GM12878 (cell line): ENCODE measurements around the gene RASGRP2. TPM values are rescaled to one million over a fixed set of nuclear protein-coding genes. Genes with fewer than 3 reads are reported as not detected.

ENCODE experiments used
- ATAC-seq: fragments of 200-7000 bp; cut with Tn5 transposase; 3 replicates; pipeline ENCODE4 v1.9.1; 2020; ENCODE audit warnings: mild to moderate bottlenecking, moderate library complexity
- BruUV-seq: library from RNA; stranded (reverse); fragments of 400-500 nt; replicated peaks from 2 replicates; lab custom pipeline; 2021; lab: Mats Ljungman, UMichigan
- CTCF ChIA-PET: fragments of 300-600 bp; sonication (Branson Sonifier 250); formaldehyde crosslinking; extraction: SDS; loops from one replicate; lab custom pipeline; 2021; ENCODE audit warnings: inconsistent platforms; lab: Yijun Ruan, JAX
- POLR2A ChIA-PET: fragments of 350-600 bp; formaldehyde crosslinking; extraction: SDS; loops from one replicate; lab custom pipeline; 2021; ENCODE audit warnings: inconsistent platforms; lab: Charles Lee
- RAD21 ChIA-PET: fragments of 300-600 bp; sonication (Branson Sonifier 250); formaldehyde crosslinking; loops from one replicate; lab custom pipeline; 2023; ENCODE audit warnings: antibody characterized with exemption; ENCODE audit not compliant: unreplicated experiment; lab: Charles Lee
- SMC1A ChIA-PET: fragments of 300-600 bp; sonication (Branson Sonifier 250); formaldehyde crosslinking; loops from one replicate; lab custom pipeline; 2023; ENCODE audit not compliant: unreplicated experiment, uncharacterized antibody; lab: Charles Lee
- DNase-seq: peaks from one replicate; pipeline ENCODE4 v3.0.0-alpha.2; 2011; ENCODE audit warnings: low read depth, low spot score
- FAIRE-seq: peaks from 3 replicates; lab custom pipeline; 2011; peaks lifted over from hg19 to GRCh38; lab: Jason Lieb, UNC
- H2AFZ ChIP-seq: 2 replicates; pipeline ENCODE4 v1.6.0; 2011; ENCODE audit warnings: low read depth, low read length, control low read depth; ENCODE audit not compliant: control insufficient read depth
- H3K27ac ChIP-seq: 2 replicates; pipeline ENCODE4 v1.5.1; 2011; ENCODE audit warnings: control low read depth; ENCODE audit not compliant: control insufficient read depth, insufficient read depth
- H3K27me3 ChIP-seq, 2 experiments: replicated peaks in 1 of 2; 2 replicates each; pipeline versions ENCODE4 v1.6.0 to v1.6.1; 2011; ENCODE audit warnings: low read length in 1 of 2; ENCODE audit not compliant: control insufficient read depth in 2 of 2, insufficient read depth in 2 of 2
- H3K36me3 ChIP-seq, 2 experiments: 2 replicates each; pipeline ENCODE4 v1.5.1; 2011; ENCODE audit warnings: low read length in 1 of 2; ENCODE audit not compliant: control insufficient read depth in 2 of 2, insufficient read depth in 2 of 2
- H3K4me1 ChIP-seq: 2 replicates; pipeline ENCODE4 v1.6.1; 2011; ENCODE audit warnings: mild to moderate bottlenecking, low read length, moderate library complexity, mixed read lengths; ENCODE audit not compliant: control insufficient read depth, insufficient read depth
- H3K4me2 ChIP-seq: 2 replicates; pipeline ENCODE4 v1.6.0; 2011; ENCODE audit warnings: control low read depth; ENCODE audit not compliant: control insufficient read depth, insufficient read depth
- H3K4me3 ChIP-seq: fragments of 200-600 bp; sonication (generic); 2 replicates; pipeline ENCODE4 v1.5.1; 2016
- H3K79me2 ChIP-seq: 2 replicates; pipeline ENCODE4 v1.6.0; 2011; ENCODE audit warnings: low read length; ENCODE audit not compliant: control insufficient read depth, insufficient read depth
- H3K9ac ChIP-seq: 2 replicates; pipeline ENCODE4 v1.8.0; 2011; ENCODE audit warnings: low read length, control low read depth, mixed read lengths; ENCODE audit not compliant: control insufficient read depth, insufficient read depth
- H3K9me3 ChIP-seq: replicated peaks from 3 replicates; pipeline ENCODE4 v1.5.1; 2011; ENCODE audit warnings: mild to moderate bottlenecking, low read length; ENCODE audit not compliant: control insufficient read depth, insufficient read depth
- H4K20me1 ChIP-seq: 2 replicates; pipeline ENCODE4 v1.6.0; 2011; ENCODE audit not compliant: control insufficient read depth, insufficient read depth
- CBX5 ChIP-seq: sonication (generic); IDR thresholded peaks from 2 replicates; pipeline ENCODE4 v1.6.1; 2016; ENCODE audit warnings: low read depth, moderate library complexity, mild to moderate bottlenecking, inconsistent platforms
- CEBPB ChIP-seq, 2 experiments: fragments of 150-350 bp in 1 of 2; IDR thresholded peaks; 2 replicates each; pipeline ENCODE4 v1.6.1; 2012 to 2014; ENCODE audit warnings: low read depth in 2 of 2, low read length in 2 of 2, borderline replicate concordance in 1 of 2, inconsistent platforms in 1 of 2
- CHD2 ChIP-seq: IDR thresholded peaks from 2 replicates; pipeline ENCODE4 v1.6.1; 2011; ENCODE audit warnings: low read depth, low read length, improper control_type of control experiment, borderline replicate concordance
- DPF2 ChIP-seq: fragments of 450-650 bp; IDR thresholded peaks from 2 replicates; pipeline ENCODE4 v1.6.1; 2017; ENCODE audit warnings: mild to moderate bottlenecking
- HDGF ChIP-seq: fragments of 450-650 bp; IDR thresholded peaks from 2 replicates; pipeline ENCODE4 v1.6.1; 2016; ENCODE audit warnings: antibody characterized with exemption
- IRF4 ChIP-seq: IDR thresholded peaks from 2 replicates; pipeline ENCODE4 v1.6.1; 2011; ENCODE audit warnings: low read depth, low read length
- KAT2A ChIP-seq: conservative IDR thresholded peaks from 2 replicates; pipeline ENCODE4 v1.6.1; 2011; ENCODE audit warnings: low read depth, low read length; ENCODE audit not compliant: control insufficient read depth
- KDM1A ChIP-seq: fragments of 200-600 bp; sonication (generic); IDR thresholded peaks from 2 replicates; pipeline ENCODE4 v1.6.1; 2016; ENCODE audit warnings: borderline replicate concordance
- MEF2A ChIP-seq: IDR thresholded peaks from 2 replicates; pipeline ENCODE4 v1.6.1; 2011; ENCODE audit warnings: low read depth, mild to moderate bottlenecking, low read length, moderate library complexity; ENCODE audit not compliant: insufficient read depth
- NR2F1 ChIP-seq: fragments of 450-650 bp; conservative IDR thresholded peaks from 2 replicates; pipeline ENCODE4 v1.6.1; 2017; ENCODE audit warnings: mild to moderate bottlenecking
- NRF1 ChIP-seq: conservative IDR thresholded peaks from 2 replicates; pipeline ENCODE4 v1.6.1; 2011; ENCODE audit warnings: mild to moderate bottlenecking, low read depth, low read length, improper control_type of control experiment
- PAX5 ChIP-seq: IDR thresholded peaks from 2 replicates; pipeline ENCODE4 v1.6.1; 2011; ENCODE audit warnings: low read depth, low read length, borderline replicate concordance
- PML ChIP-seq: IDR thresholded peaks from 2 replicates; pipeline ENCODE4 v1.6.1; 2012; ENCODE audit warnings: low read length, inconsistent platforms
- POLR2AphosphoS2 ChIP-seq: IDR thresholded peaks from 2 replicates; pipeline ENCODE4 v1.6.1; 2011; ENCODE audit warnings: low read depth, mild to moderate bottlenecking, low read length, improper control_type of control experiment, moderate library complexity
- RAD51 ChIP-seq: fragments of 450-650 bp; IDR thresholded peaks from 2 replicates; pipeline ENCODE4 v1.6.1; 2016; ENCODE audit warnings: moderate library complexity, mild to moderate bottlenecking, inconsistent platforms
- RELA ChIP-seq: fragments of 450-650 bp; IDR thresholded peaks from 2 replicates; pipeline ENCODE4 v1.8.0; 2014; ENCODE audit warnings: borderline replicate concordance; ENCODE audit not compliant: partially characterized antibody
- SUZ12 ChIP-seq: fragments of 200-600 bp; sonication (generic); IDR thresholded peaks from one replicate; pipeline ENCODE4 v1.6.1; 2018; ENCODE audit warnings: antibody characterized with exemption, mild to moderate bottlenecking; ENCODE audit not compliant: unreplicated experiment
- TAF1 ChIP-seq: IDR thresholded peaks from 2 replicates; pipeline ENCODE4 v1.6.1; 2011; ENCODE audit warnings: mild to moderate bottlenecking, low read depth, low read length, borderline replicate concordance
- ZBTB40 ChIP-seq: fragments of 450-650 bp; IDR thresholded peaks from 2 replicates; pipeline ENCODE4 v1.6.1; 2016; ENCODE audit warnings: mild to moderate bottlenecking, moderate library complexity, borderline replicate concordance
- ZNF24 ChIP-seq: fragments of 450-650 bp; IDR thresholded peaks from 2 replicates; pipeline ENCODE4 v1.6.1; 2017; ENCODE audit warnings: antibody characterized with exemption, mild to moderate bottlenecking
- ZNF384 ChIP-seq: IDR thresholded peaks from 2 replicates; pipeline ENCODE4 v1.6.1; 2012; ENCODE audit warnings: low read depth, mild to moderate bottlenecking, low read length, improper control_type of control experiment, borderline replicate concordance
- ZSCAN29 ChIP-seq: fragments of 450-650 bp; IDR thresholded peaks from 2 replicates; pipeline ENCODE4 v1.6.1; 2017; ENCODE audit warnings: mild to moderate bottlenecking, moderate library complexity
- WGBS: methylation state at CpG from one replicate; pipeline ENCODE4 v1.1.6; 2016; ENCODE audit warnings: low lambda C conversion rate; ENCODE audit not compliant: insufficient replicate concordance, insufficient coverage; ENCODE audit errors: missing lambda C conversion rate; 5-methylcytosine and 5-hydroxymethylcytosine counted together
- in situ Hi-C: fragments of 300-500 bp; cut with MboI; formaldehyde crosslinking; loops from 9 replicates; pipeline ENCODE4 v1.14.3; 2018; ENCODE audit warnings: mixed read lengths
- intact Hi-C: fragments of 100-400 bp; cut with micrococcal nuclease; formaldehyde crosslinking; loops from one replicate; pipeline ENCODE4 v1.14.2; 2022; ENCODE audit not compliant: unreplicated experiment
- polyA plus RNA-seq, 11 experiments: library from polyadenylated mRNA; depleted of rRNA in 4 of 11; unstranded in 6 of 11; stranded (reverse) in 5 of 11; fragments of >200 nt; fragmentation: Nextera tagmentation in 4 of 11; fragmentation: Illumina TruSeq in 1 of 11; extraction: Ambion mirVana in 4 of 11; extraction: Trizol in 1 of 11; gene quantifications; 1 replicate in 1 of 11; 2 replicates in 10 of 11; pipeline versions ENCODE4 v1.2.1 to v1.2.3, GENCODE V29; 2011 to 2016; ENCODE audit warnings: inconsistent platforms in 2 of 11, missing spikeins in 2 of 11, low read depth in 1 of 11
- total RNA-seq, 4 experiments: library from RNA; depleted of rRNA in 3 of 4; stranded (reverse); fragments of >200 nt in 3 of 4; fragmentation: Illumina TruSeq in 1 of 4; extraction: Trizol in 1 of 4; gene quantifications; 2 replicates each; pipeline versions ENCODE4 v1.2.1 to v1.2.3, GENCODE V29; 2013 to 2021

The RASGRP2 gene
- total and polyA plus RNA-seq, 10 of the 15 experiments (the other 5 are each of a cell fraction or from before 2014, with no cell fraction given), result 0.26 to 9.0 (median 5.4) TPM

DNA sequence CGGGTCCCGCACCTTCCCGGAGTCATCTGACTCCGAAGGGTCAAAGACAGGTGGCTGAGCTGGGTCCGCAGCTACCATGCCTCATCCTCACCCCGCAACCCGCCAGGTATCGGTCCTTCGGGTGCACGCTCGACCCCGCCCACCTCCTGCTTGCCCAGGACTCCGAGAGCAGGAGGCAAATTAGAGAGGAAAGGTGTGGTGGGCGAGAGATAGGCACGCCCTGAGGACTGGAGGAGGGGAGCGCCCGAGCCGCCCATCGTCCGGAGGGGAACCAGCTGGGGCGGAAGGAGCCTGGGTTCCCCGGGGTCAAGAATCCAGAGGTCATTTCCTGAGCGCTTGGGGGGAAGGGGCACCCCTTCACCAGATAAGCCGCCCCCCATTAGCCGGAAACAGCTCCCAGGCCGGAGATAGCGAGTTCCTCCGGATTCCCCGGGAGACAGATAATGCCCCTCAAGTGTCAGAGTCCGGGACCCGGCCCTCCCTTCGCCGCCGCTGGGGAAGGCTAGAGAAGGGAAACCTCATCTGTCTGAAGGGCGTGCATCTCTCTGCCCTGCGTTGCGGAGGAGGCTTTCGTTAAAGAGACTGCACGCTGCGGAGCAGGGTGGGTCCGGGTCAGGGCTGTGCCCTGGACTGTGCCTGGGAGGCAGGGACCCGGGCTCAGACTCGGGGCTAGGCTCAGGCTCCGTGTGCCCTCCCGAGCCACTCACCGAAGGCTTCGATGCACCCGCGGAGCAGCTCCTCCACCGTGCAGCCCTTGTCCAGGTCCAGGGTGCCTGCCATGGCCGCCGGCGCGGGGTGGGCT lies 1.7 kb downstream of the RASGRP2 start:
- SMC1A ChIA-PET, result interaction anchor here (1.0 to 3.2 kb wide), 3 partner anchors 9 to 53 kb away, joined by 3 to 15 read pairs (median 3); no protein-coding TSS in a partner anchor
- 5% methylated on average over 54 of the region's 54 CpGs for WGBS
- BruUV-seq, result no TSS peak
- Histone ChIP-seq H4K20me1 (no peaks in the 10 kb centered on the region), H3K27ac (no peak overlapping the region), H3K4me1 (peaks cover 29% of the 10 kb centered on the region), H3K4me3 (peak overlapping the region; percentile 35), H3K36me3 (no peaks in the 10 kb centered on the region), H2AFZ (peak overlapping the region; percentile 55), H3K9ac (peak overlapping the region; percentile 7; the same call in 1 of the 2 replicates), H3K9me3 (no peaks in the 10 kb centered on the region), H3K4me2 (peak overlapping the region; percentile 92), H3K79me2 (no peaks in the 10 kb centered on the region), H3K27me3 (peaks cover 0 to 5% of the 10 kb centered on the region in 2 experiments; a peak in 3 of 4 replicates)
- in situ Hi-C loops (no loop called here), intact Hi-C loops (loop anchor here (2.0 kb wide), 3 partner anchors 25 to 293 kb away; no protein-coding TSS in a partner anchor)
- CTCF ChIA-PET, result interaction anchor here (0.5 to 9.7 kb wide), 14 partner anchors 8 to 293 kb away, joined by 3 to 86 read pairs (median 4); partner anchors contain the start of gene PPP2R5B
- POLR2A ChIA-PET, result interaction anchor here (0.6 kb wide), 2 partner anchors 29 to 316 kb away, joined by 3 read pairs; no protein-coding TSS in a partner anchor
- DNase-seq, result no peak
- ATAC-seq, result peak; percentile 15
- RAD21 ChIA-PET, result interaction anchor here (0.7 to 3.6 kb wide), 6 partner anchors 17 to 56 kb away, joined by 3 to 21 read pairs (median 3); no protein-coding TSS in a partner anchor
- no peak for FAIRE-seq
- no peak for TF ChIP-seq CBX5
- TF ChIP-seq ZBTB40, result 0 out of 2 replicates have a peak, but pooled peaks have one; percentile 11
- no peak for TF ChIP-seq IRF4
- no peak for TF ChIP-seq KDM1A
- no peak for TF ChIP-seq ZNF24
- no peak for TF ChIP-seq MEF2A
- no peak for TF ChIP-seq ZSCAN29
- TF ChIP-seq DPF2, result peak; percentile 60
- no peak for TF ChIP-seq TAF1
- peak; percentile 6 for TF ChIP-seq RELA
- 0 out of 2 replicates have a peak, but pooled peaks have one; percentile 38 for TF ChIP-seq NR2F1
- no peak for TF ChIP-seq KAT2A
- TF ChIP-seq RAD51, result no peak
- no peak for TF ChIP-seq NRF1
- no peak for TF ChIP-seq SUZ12
- TF ChIP-seq PML, result no peak
- no peak for TF ChIP-seq CEBPB (IDR thresholded peaks at IDR 0.05; ENCODE audit: borderline replicate concordance in 1 of 2, low read depth in 2 of 2, low read length in 2 of 2)
- TF ChIP-seq PAX5, result no peak
- TF ChIP-seq HDGF, result no peak
- no peak for TF ChIP-seq ZNF384
- no peak for TF ChIP-seq CHD2
- no peak for TF ChIP-seq POLR2AphosphoS2
